ENCODE results near the gene RASGRP3. TPM values are rescaled to one million over a fixed set of nuclear protein-coding genes. Genes with fewer than 3 reads are reported as not detected.

RASGRP3 gene
- total and polyA plus RNA-seq, 9 of the 15 experiments (the other 6 are each of a cell fraction or from before 2014, with no cell fraction given), result 0.18 to 1.7 (median 1.2) TPM

DNA sequence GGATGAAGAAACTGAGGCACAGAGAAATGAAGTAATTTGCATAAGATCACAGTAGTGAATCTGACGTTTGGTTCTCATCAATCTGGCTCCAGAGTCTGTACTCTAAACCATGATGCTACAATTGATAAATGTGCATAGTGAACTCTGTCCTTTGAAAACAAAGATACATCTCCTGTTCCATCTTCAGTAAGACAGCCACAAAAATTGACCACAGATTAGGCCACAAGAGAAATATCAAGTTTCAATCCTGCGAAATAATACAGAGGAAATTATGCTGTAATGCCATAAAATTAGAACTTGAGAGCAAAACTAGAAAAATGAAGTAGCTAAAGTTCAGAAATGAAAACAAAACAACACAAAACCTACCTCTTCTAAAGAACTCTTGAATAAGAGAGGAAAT, 94.2 kb downstream of the RASGRP3 start:
- Histone ChIP-seq H3K36me3 (ENCODE audit: control insufficient read depth, insufficient read depth, low read length) (no peaks in the 10 kb centered on the region), H3K4me2 (ENCODE audit: insufficient read depth, low read length) (no peak overlapping the region), H3K27me3 (ENCODE audit: control insufficient read depth in 2 of 2, insufficient read depth in 2 of 2, low read length in 2 of 2) (peaks cover 0 to 9% of the 10 kb centered on the region in 2 experiments; a peak in 2 of 5 replicates), H3K27ac (ENCODE audit: extremely low read depth, low read depth, low read length) (no peak overlapping the region), H3K4me1 (replicated peaks in 1 of 2; ENCODE audit: control insufficient read depth in 2 of 2, insufficient read depth in 2 of 2, low read length in 2 of 2) (no peaks in the 10 kb centered on the region), H3K9me1 (ENCODE audit: control insufficient read depth, insufficient read depth, low read length) (no peaks in the 10 kb centered on the region), H3K4me3 (no peak overlapping the region), H3K9ac (ENCODE audit: insufficient read depth in 1 of 2, low read depth in 2 of 2, low read length in 2 of 2) (no peak overlapping the region), H3K79me2 (ENCODE audit: control insufficient read depth, insufficient read depth, low read length) (no peaks in the 10 kb centered on the region), H2AFZ (ENCODE audit: low read depth, low read length) (no peak overlapping the region), H4K20me1 (replicated peaks; ENCODE audit: control insufficient read depth, insufficient read depth, low read length) (no peaks in the 10 kb centered on the region), H3K9me3 (replicated peaks; ENCODE audit: control insufficient read depth, insufficient read depth, low read depth, low read length) (no peaks in the 10 kb centered on the region)
- FAIRE-seq (no peak), ATAC-seq (no peak), DNase-seq (ENCODE audit: extremely low read depth in 1 of 4, low spot score in 3 of 4) (no peak)
- intact Hi-C loops (cut with micrococcal nuclease) (no loop called here), in situ Hi-C loops (cut with MboI) (no loop called here)
- BruUV-seq (replicated peaks), result no TSS peak
- TF ChIP-seq L3MBTL2 (IDR thresholded peaks at IDR 0.05) (no peak), ELF2 (CRISPR knock-in tag; IDR thresholded peaks at IDR 0.05) (no peak), BRCA1 (IDR thresholded peaks at IDR 0.05) (no peak), BRCA1 (CRISPR knock-in tag; IDR thresholded peaks at IDR 0.05) (no peak), MXI1 (IDR thresholded peaks at IDR 0.05; ENCODE audit: low read depth, low read length) (no peak), TAF9B (IDR thresholded peaks at IDR 0.05; ENCODE audit: partially characterized antibody) (no peak), NFIX (CRISPR knock-in tag; IDR thresholded peaks at IDR 0.05; ENCODE audit: low read depth) (no peak), TEAD1 (CRISPR knock-in tag; IDR thresholded peaks at IDR 0.05) (no peak), SAFB2 (IDR thresholded peaks at IDR 0.05; ENCODE audit: borderline replicate concordance, low read depth, low read length, severe bottlenecking) (no peak), ZNF507 (tag; conservative IDR thresholded peaks at IDR 0.05) (no peak)
- TF ChIP-seq, protein P1, sequence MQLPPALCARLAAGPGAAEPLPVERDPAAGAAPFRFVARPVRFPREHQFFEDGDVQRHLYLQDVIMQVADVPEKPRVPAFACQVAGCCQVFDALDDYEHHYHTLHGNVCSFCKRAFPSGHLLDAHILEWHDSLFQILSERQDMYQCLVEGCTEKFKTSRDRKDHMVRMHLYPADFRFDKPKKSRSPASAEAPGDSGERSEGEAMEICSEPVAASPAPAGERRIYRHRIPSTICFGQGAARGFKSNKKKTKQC (CRISPR knock-in tag; IDR thresholded peaks at IDR 0.05), result no peak
- TF ChIP-seq, protein P2, sequence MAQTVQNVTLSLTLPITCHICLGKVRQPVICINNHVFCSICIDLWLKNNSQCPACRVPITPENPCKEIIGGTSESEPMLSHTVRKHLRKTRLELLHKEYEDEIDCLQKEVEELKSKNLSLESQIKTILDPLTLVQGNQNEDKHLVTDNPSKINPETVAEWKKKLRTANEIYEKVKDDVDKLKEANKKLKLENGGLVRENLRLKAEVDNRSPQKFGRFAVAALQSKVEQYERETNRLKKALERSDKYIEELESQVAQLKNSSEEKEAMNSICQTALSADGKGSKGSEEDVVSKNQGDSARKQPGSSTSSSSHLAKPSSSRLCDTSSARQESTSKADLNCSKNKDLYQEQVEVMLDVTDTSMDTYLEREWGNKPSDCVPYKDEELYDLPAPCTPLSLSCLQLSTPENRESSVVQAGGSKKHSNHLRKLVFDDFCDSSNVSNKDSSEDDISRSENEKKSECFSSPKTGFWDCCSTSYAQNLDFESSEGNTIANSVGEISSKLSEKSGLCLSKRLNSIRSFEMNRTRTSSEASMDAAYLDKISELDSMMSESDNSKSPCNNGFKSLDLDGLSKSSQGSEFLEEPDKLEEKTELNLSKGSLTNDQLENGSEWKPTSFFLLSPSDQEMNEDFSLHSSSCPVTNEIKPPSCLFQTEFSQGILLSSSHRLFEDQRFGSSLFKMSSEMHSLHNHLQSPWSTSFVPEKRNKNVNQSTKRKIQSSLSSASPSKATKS (CRISPR knock-in tag; IDR thresholded peaks at IDR 0.05), result no peak
- TF ChIP-seq, protein P3, sequence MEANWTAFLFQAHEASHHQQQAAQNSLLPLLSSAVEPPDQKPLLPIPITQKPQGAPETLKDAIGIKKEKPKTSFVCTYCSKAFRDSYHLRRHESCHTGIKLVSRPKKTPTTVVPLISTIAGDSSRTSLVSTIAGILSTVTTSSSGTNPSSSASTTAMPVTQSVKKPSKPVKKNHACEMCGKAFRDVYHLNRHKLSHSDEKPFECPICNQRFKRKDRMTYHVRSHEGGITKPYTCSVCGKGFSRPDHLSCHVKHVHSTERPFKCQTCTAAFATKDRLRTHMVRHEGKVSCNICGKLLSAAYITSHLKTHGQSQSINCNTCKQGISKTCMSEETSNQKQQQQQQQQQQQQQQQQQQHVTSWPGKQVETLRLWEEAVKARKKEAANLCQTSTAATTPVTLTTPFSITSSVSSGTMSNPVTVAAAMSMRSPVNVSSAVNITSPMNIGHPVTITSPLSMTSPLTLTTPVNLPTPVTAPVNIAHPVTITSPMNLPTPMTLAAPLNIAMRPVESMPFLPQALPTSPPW (CRISPR knock-in tag; IDR thresholded peaks at IDR 0.05), result no peak
- TF ChIP-seq, protein P4, sequence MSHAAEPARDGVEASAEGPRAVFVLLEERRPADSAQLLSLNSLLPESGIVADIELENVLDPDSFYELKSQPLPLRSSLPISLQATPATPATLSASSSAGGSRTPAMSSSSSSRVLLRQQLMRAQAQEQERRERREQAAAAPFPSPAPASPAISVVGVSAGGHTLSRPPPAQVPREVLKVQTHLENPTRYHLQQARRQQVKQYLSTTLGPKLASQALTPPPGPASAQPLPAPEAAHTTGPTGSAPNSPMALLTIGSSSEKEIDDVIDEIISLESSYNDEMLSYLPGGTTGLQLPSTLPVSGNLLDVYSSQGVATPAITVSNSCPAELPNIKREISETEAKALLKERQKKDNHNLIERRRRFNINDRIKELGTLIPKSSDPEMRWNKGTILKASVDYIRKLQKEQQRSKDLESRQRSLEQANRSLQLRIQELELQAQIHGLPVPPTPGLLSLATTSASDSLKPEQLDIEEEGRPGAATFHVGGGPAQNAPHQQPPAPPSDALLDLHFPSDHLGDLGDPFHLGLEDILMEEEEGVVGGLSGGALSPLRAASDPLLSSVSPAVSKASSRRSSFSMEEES (CRISPR knock-in tag; IDR thresholded peaks at IDR 0.05), result no peak
- TF ChIP-seq, protein P5, sequence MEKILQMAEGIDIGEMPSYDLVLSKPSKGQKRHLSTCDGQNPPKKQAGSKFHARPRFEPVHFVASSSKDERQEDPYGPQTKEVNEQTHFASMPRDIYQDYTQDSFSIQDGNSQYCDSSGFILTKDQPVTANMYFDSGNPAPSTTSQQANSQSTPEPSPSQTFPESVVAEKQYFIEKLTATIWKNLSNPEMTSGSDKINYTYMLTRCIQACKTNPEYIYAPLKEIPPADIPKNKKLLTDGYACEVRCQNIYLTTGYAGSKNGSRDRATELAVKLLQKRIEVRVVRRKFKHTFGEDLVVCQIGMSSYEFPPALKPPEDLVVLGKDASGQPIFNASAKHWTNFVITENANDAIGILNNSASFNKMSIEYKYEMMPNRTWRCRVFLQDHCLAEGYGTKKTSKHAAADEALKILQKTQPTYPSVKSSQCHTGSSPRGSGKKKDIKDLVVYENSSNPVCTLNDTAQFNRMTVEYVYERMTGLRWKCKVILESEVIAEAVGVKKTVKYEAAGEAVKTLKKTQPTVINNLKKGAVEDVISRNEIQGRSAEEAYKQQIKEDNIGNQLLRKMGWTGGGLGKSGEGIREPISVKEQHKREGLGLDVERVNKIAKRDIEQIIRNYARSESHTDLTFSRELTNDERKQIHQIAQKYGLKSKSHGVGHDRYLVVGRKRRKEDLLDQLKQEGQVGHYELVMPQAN (IDR thresholded peaks at IDR 0.05; ENCODE audit: borderline replicate concordance), result no peak
- POLR2A ChIA-PET, result no interaction called here
- CTCF ChIA-PET (ENCODE audit: low intra/inter-chr PET ratio), result no interaction called here
- WGBS (ENCODE audit: insufficient coverage, low coverage, missing lambda C conversion rate), result 10% methylated on average over 2 of the region's 2 CpGs

All from K562 (cell line).